Measurements from ENCODE around the gene PDE3B. TPM values are rescaled to one million over a fixed set of nuclear protein-coding genes. Genes with fewer than 3 reads are reported as not detected.

The PDE3B gene
- polyA plus RNA-seq, 3 donors, result 4.0 to 6.0 (median 5.2) TPM

- TF ChIP-seq CTCF (IDR thresholded peaks at IDR 0.05), result no peak
- Mint-ChIP-seq H3K4me1 (peaks cover 5% of the 10 kb centered on the region), H3K36me3 (peaks cover 14 to 18% of the 10 kb centered on the region in 2 donors), H3K9me3 (peaks cover 0 to 5% (median 4%) of the 10 kb centered on the region in 7 donors), H3K27me3 (ENCODE audit: low read depth in 3 of 3) (peaks cover 0 to 1% (median 0%) of the 10 kb centered on the region in 3 donors), H3K4me3 (no peak overlapping the region), H3K27ac (no peak overlapping the region)
- no peak overlapping the region for H2AFZ ChIP-seq (ENCODE audit: insufficient read depth, low read depth, low read length, poor library complexity, severe bottlenecking)
- H3K9me3 ChIP-seq (replicated peaks in 1 of 2; ENCODE audit: control insufficient read depth in 1 of 2, insufficient read depth in 1 of 2, low read length in 2 of 2), result no peaks in the 10 kb centered on the region
- no peaks in the 10 kb centered on the region for H3K4me1 ChIP-seq (ENCODE audit: control insufficient read depth in 1 of 2, insufficient read depth in 2 of 2, low read length in 2 of 2)
- H3K79me2 ChIP-seq (ENCODE audit: insufficient read depth, low read length), result peaks cover 68% of the 10 kb centered on the region
- H4K20me1 ChIP-seq (ENCODE audit: insufficient read depth, low read length), result peaks cover 5% of the 10 kb centered on the region
- WGBS (ENCODE audit: insufficient coverage), result 83% methylated on average over 1 of the region's 3 CpGs
- H3K36me3 ChIP-seq (replicated peaks in 1 of 2; ENCODE audit: control insufficient read depth in 1 of 2, insufficient read depth in 2 of 2, low read length in 2 of 2), result peaks cover 0 to 6% of the 10 kb centered on the region in 2 donors
- H3K27me3 ChIP-seq (ENCODE audit: control insufficient read depth in 2 of 2, insufficient read depth in 2 of 2, low read length in 2 of 2), result no peaks in the 10 kb centered on the region
- intact Hi-C loops (cut with micrococcal nuclease), result no loop called here
- no peak overlapping the region for H3K9ac ChIP-seq (ENCODE audit: insufficient read depth, low read length, poor library complexity, severe bottlenecking)
- H3K27ac ChIP-seq (ENCODE audit: low read depth in 1 of 2, low read length in 2 of 2), result no peak overlapping the region
- no peak overlapping the region for H3K4me3 ChIP-seq (replicated peaks in 1 of 3; ENCODE audit: low read depth in 2 of 3, low read length in 3 of 3)
- H3K4me2 ChIP-seq (replicated peaks; ENCODE audit: extremely low read depth, low read length, poor library complexity, severe bottlenecking), result no peak overlapping the region
- no peak for DNase-seq
These were observed 9.5 kb downstream of the PDE3B start for GRCh38 chr11:14653090-14653489.

GRCh38 chr11:14655435-14655834 is 11.8 kb downstream of the PDE3B start:
- no peaks in the 10 kb centered on the region for H4K20me1 ChIP-seq (ENCODE audit: insufficient read depth, low read length)
- H3K4me3 ChIP-seq (replicated peaks in 1 of 3; ENCODE audit: low read depth in 2 of 3, low read length in 3 of 3), result no peak overlapping the region
- H3K4me1 ChIP-seq (ENCODE audit: control insufficient read depth in 1 of 2, insufficient read depth in 2 of 2, low read length in 2 of 2), result no peaks in the 10 kb centered on the region
- H3K27me3 Mint-ChIP-seq (ENCODE audit: low read depth in 3 of 3), result peaks cover 0 to 1% (median 0%) of the 10 kb centered on the region in 3 donors
- TF ChIP-seq CTCF (IDR thresholded peaks at IDR 0.05), result no peak
- intact Hi-C loops (cut with micrococcal nuclease), result no loop called here
- 91% methylated on average over 3 of the region's 3 CpGs for WGBS (ENCODE audit: insufficient coverage)
- H3K36me3 Mint-ChIP-seq, result peaks cover 15 to 38% of the 10 kb centered on the region in 2 donors
- no peak overlapping the region for H3K9ac ChIP-seq (ENCODE audit: insufficient read depth, low read length, poor library complexity, severe bottlenecking)
- no peak overlapping the region for H3K27ac ChIP-seq (ENCODE audit: low read depth in 1 of 2, low read length in 2 of 2)
- H3K27me3 ChIP-seq (ENCODE audit: control insufficient read depth in 2 of 2, insufficient read depth in 2 of 2, low read length in 2 of 2), result no peaks in the 10 kb centered on the region
- DNase-seq, result no peak
- H2AFZ ChIP-seq (ENCODE audit: insufficient read depth, low read depth, low read length, poor library complexity, severe bottlenecking), result no peak overlapping the region
- H3K36me3 ChIP-seq (replicated peaks in 1 of 2; ENCODE audit: control insufficient read depth in 1 of 2, insufficient read depth in 2 of 2, low read length in 2 of 2), result peaks cover 0 to 19% of the 10 kb centered on the region in 2 donors
- no peaks in the 10 kb centered on the region for H3K9me3 ChIP-seq (replicated peaks in 1 of 2; ENCODE audit: control insufficient read depth in 1 of 2, insufficient read depth in 1 of 2, low read length in 2 of 2)
- H3K79me2 ChIP-seq (ENCODE audit: insufficient read depth, low read length), result peaks cover 46% of the 10 kb centered on the region
- no peaks in the 10 kb centered on the region for H3K4me1 Mint-ChIP-seq
- H3K4me3 Mint-ChIP-seq, result no peak overlapping the region
- H3K27ac Mint-ChIP-seq, result no peak overlapping the region
- H3K9me3 Mint-ChIP-seq, result peaks cover 0 to 7% (median 2%) of the 10 kb centered on the region in 7 donors
- H3K4me2 ChIP-seq (replicated peaks; ENCODE audit: extremely low read depth, low read length, poor library complexity, severe bottlenecking), result no peak overlapping the region

All from CD14-positive monocyte (primary cell).